MM.1S (cell line): ENCODE results near the gene NDUFC2.

Experiments used
- DNase-seq: peaks from one replicate; pipeline ENCODE4 v3.0.0-alpha.2; 2015
- H2AFZ ChIP-seq: fragments of 300-600 bp; sonication (generic); 2 replicates; pipeline ENCODE4 v1.6.0; 2016; ENCODE audit warnings: antibody characterized with exemption, low read length
- H3F3A ChIP-seq: fragments of 300-600 bp; sonication (generic); 2 replicates; pipeline ENCODE4 v1.6.1; 2016; ENCODE audit warnings: mild to moderate bottlenecking, antibody characterized with exemption, low read length, moderate library complexity, mixed read lengths; ENCODE audit not compliant: insufficient read depth
- H3K27ac ChIP-seq: fragments of 300-600 bp; sonication (generic); 2 replicates; pipeline ENCODE4 v1.5.1; 2016; ENCODE audit warnings: mild to moderate bottlenecking, low read length
- H3K27me3 ChIP-seq: fragments of 300-600 bp; sonication (generic); replicated peaks from 2 replicates; pipeline ENCODE4 v1.6.0; 2016; ENCODE audit warnings: low read length; ENCODE audit not compliant: insufficient read depth
- H3K36me3 ChIP-seq: fragments of 300-600 bp; sonication (generic); replicated peaks from 2 replicates; pipeline ENCODE4 v1.6.1; 2016; ENCODE audit warnings: mild to moderate bottlenecking, low read length, mixed read lengths; ENCODE audit not compliant: insufficient read depth
- H3K4me1 ChIP-seq: fragments of 300-600 bp; sonication (generic); 2 replicates; pipeline ENCODE4 v1.6.1; 2016; ENCODE audit warnings: low read length, mixed read lengths
- H3K4me2 ChIP-seq: fragments of 300-600 bp; sonication (generic); 2 replicates; pipeline ENCODE4 v1.6.0; 2016; ENCODE audit warnings: low read depth, low read length
- H3K4me3 ChIP-seq: fragments of 300-600 bp; sonication (generic); 2 replicates; pipeline ENCODE4 v1.5.1; 2016; ENCODE audit warnings: low read length, mixed read lengths
- H3K79me2 ChIP-seq: fragments of 300-600 bp; sonication (generic); 2 replicates; pipeline ENCODE4 v1.6.1; 2016; ENCODE audit warnings: mixed run types, low read length, mixed read lengths
- H3K9ac ChIP-seq: fragments of 300-600 bp; sonication (generic); 2 replicates; pipeline ENCODE4 v1.6.1; 2016; ENCODE audit warnings: low read length, mixed read lengths
- H3K9me2 ChIP-seq: fragments of 300-600 bp; sonication (generic); replicated peaks from 2 replicates; pipeline ENCODE4 v1.6.1; 2016; ENCODE audit warnings: mild to moderate bottlenecking, low read length, mixed read lengths; ENCODE audit not compliant: insufficient read depth
- H3K9me3 ChIP-seq: fragments of 300-600 bp; sonication (generic); replicated peaks from 2 replicates; pipeline ENCODE4 v1.6.1; 2016; ENCODE audit warnings: mild to moderate bottlenecking, low read length, mixed read lengths; ENCODE audit not compliant: insufficient read depth
- H4K20me1 ChIP-seq: fragments of 300-600 bp; sonication (generic); 2 replicates; pipeline ENCODE4 v1.6.1; 2016; ENCODE audit warnings: mild to moderate bottlenecking, low read length, moderate library complexity, mixed read lengths; ENCODE audit not compliant: insufficient read depth
- EZH2 ChIP-seq: fragments of 300-600 bp; sonication (generic); optimal IDR thresholded peaks from 2 replicates; pipeline ENCODE3; 2017; ENCODE audit warnings: low read depth, mild to moderate bottlenecking, antibody characterized with exemption, low read length, mixed read lengths
- EZH2phosphoT487 ChIP-seq: fragments of 300-600 bp; sonication (generic); IDR thresholded peaks from 2 replicates; pipeline ENCODE4 v1.6.1; 2018; ENCODE audit warnings: antibody characterized with exemption, low read length
- TF ChIP-seq, protein P1 (sequence below): fragments of 300-600 bp; sonication (generic); IDR thresholded peaks from 2 replicates; pipeline ENCODE4 v1.5.1; 2016; ENCODE audit warnings: antibody characterized with exemption, low read length, mixed read lengths

The NDUFC2 gene

DNA sequence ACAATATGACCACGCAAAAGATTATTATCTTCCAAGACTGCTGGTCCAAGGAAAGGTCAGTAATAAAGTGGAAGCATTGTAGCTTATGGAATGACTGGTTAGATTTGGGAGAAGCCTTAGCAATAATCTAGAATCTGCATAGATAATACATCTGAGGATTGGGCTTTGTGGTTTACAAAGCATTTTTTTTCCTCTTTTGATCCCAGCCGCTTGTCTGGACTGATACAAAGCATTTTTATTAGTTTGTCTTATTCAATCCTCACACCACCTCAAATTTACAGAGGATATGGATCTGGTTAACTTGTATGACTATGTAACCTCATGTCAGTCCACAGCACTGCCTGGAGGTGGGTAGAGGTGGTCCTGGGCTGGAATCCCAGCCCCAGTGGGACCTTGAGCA lies 17.0 kb downstream of the NDUFC2 start:
- no peaks in the 10 kb centered on the region for H4K20me1 ChIP-seq

DNA sequence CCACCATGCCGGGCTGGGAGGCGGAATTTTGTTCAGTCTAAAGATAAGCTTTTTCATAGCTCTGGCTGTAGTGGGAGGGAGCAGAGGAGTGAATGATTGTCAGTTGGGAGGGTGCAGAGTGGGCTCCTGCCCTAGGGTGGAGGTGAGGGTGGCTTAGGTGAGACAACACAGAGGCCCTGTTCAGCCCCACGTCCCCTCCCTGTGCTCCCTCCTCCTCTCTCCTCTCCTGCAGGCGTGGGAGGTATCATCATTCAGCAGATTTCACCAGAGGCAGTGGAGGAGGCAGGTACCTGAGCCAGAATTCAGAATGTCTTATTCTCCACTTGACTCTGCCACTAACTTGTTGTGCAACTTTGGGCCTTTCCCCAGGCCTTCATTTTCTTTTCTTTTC lies 17.7 kb downstream of the NDUFC2 start:
- Histone ChIP-seq H3K4me3 (no peak overlapping the region), H3F3A (no peaks in the 10 kb centered on the region), H4K20me1 (no peaks in the 10 kb centered on the region), H3K79me2 (no peaks in the 10 kb centered on the region), H3K4me1 (peaks cover 10% of the 10 kb centered on the region), H3K9me3 (no peaks in the 10 kb centered on the region), H3K36me3 (no peaks in the 10 kb centered on the region), H3K27me3 (no peaks in the 10 kb centered on the region), H2AFZ (no peak overlapping the region), H3K9ac (no peak overlapping the region), H3K27ac (no peak overlapping the region), H3K4me2 (no peak overlapping the region), H3K9me2 (no peaks in the 10 kb centered on the region)
- TF ChIP-seq EZH2 (no peak), EZH2phosphoT487 (no peak)
- TF ChIP-seq, protein P1, sequence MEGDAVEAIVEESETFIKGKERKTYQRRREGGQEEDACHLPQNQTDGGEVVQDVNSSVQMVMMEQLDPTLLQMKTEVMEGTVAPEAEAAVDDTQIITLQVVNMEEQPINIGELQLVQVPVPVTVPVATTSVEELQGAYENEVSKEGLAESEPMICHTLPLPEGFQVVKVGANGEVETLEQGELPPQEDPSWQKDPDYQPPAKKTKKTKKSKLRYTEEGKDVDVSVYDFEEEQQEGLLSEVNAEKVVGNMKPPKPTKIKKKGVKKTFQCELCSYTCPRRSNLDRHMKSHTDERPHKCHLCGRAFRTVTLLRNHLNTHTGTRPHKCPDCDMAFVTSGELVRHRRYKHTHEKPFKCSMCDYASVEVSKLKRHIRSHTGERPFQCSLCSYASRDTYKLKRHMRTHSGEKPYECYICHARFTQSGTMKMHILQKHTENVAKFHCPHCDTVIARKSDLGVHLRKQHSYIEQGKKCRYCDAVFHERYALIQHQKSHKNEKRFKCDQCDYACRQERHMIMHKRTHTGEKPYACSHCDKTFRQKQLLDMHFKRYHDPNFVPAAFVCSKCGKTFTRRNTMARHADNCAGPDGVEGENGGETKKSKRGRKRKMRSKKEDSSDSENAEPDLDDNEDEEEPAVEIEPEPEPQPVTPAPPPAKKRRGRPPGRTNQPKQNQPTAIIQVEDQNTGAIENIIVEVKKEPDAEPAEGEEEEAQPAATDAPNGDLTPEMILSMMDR: no peak
- DNase-seq: no peak

More for the DNA sequence above, 17.0 kb downstream of the NDUFC2 start:
- DNase-seq: no peak
- Histone ChIP-seq H3K4me3 (no peak overlapping the region), H3K9me3 (no peaks in the 10 kb centered on the region), H3K9ac (no peak overlapping the region), H2AFZ (no peak overlapping the region), H3K36me3 (no peaks in the 10 kb centered on the region), H3K9me2 (no peaks in the 10 kb centered on the region), H3K4me2 (no peak overlapping the region), H3K79me2 (no peaks in the 10 kb centered on the region), H3K4me1 (peaks cover 10% of the 10 kb centered on the region), H3F3A (no peaks in the 10 kb centered on the region), H3K27ac (no peak overlapping the region), H3K27me3 (no peaks in the 10 kb centered on the region)
- TF ChIP-seq EZH2phosphoT487 (no peak), EZH2 (no peak)
- TF ChIP-seq, protein P1: no peak

DNA sequence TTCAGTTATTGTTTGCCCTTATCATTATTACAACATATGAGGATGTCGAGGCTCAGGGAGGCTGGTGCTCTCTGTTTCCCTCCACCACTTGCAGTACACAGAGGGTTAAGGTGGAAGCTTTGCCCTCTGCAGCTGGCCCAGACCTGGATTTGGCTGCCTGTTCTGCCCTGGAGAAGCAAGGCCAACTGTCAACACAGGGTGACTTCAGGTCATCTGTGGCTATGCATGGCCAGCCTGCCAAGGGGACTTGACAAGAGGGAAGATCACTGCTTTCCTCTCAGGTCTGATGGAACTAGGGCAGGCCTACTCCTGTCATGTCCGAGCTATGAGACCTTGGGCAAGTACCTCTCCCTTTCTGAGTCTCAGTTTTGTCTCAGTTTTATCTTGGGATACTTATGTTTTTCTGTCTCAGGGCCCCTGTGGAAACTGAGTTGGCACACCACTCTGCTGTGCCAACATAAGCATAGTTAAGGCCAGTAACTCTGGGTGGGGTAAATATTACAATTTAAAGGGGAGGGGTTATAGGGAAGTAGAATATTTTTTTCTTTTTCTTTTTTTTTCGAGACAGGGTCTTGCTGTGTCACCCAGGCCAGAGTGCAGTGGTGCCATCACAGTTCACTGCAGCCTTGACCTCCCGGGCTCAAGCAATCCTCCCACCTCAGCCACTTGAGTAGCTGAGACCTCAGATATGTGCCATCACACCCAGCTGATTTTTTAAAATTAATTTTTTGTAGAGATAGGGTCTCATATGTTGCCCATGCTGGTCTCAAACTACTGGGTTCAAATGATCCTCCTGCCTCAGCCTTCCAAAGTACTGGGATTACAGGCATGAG lies 18.4 kb downstream of the NDUFC2 start:
- TF ChIP-seq EZH2phosphoT487 (no peak), EZH2 (no peak)
- TF ChIP-seq, protein P1: no peak
- H4K20me1 ChIP-seq: no peaks in the 10 kb centered on the region
- no peaks in the 10 kb centered on the region for H3K36me3 ChIP-seq
- no peaks in the 10 kb centered on the region for H3K27me3 ChIP-seq
- H3K9me2 ChIP-seq: no peaks in the 10 kb centered on the region
- no peak overlapping the region for H3K9ac ChIP-seq
- no peak overlapping the region for H3K4me3 ChIP-seq
- H3K9me3 ChIP-seq: no peaks in the 10 kb centered on the region
- no peaks in the 10 kb centered on the region for H3F3A ChIP-seq
- no peak for DNase-seq
- peaks cover 10% of the 10 kb centered on the region for H3K4me1 ChIP-seq
- H2AFZ ChIP-seq: no peak overlapping the region
- no peaks in the 10 kb centered on the region for H3K79me2 ChIP-seq
- H3K27ac ChIP-seq: no peak overlapping the region
- no peak overlapping the region for H3K4me2 ChIP-seq
